Type B pancreatic cell (in vitro differentiated cells): ENCODE data around the gene RPS6KA5. TPM values are rescaled to one million over a fixed set of nuclear protein-coding genes. Genes with fewer than 3 reads are reported as not detected.

ENCODE experiments used
- DNase-seq: peaks from one replicate; pipeline ENCODE4 v3.0.0; 2021; ENCODE audit warnings: mixed read lengths; ENCODE audit not compliant: unreplicated experiment; ENCODE audit errors: extremely low spot score
- H3K27ac Mint-ChIP-seq: 2 replicates; pipeline ENCODE4 v1.8.0; 2021; ENCODE audit warnings: mild to moderate bottlenecking, mixed read lengths
- H3K27me3 Mint-ChIP-seq: 2 replicates; pipeline ENCODE4 v1.8.0; 2021; ENCODE audit warnings: mixed read lengths
- H3K36me3 Mint-ChIP-seq: 2 replicates; pipeline ENCODE4 v1.8.0; 2021; ENCODE audit warnings: mixed read lengths
- H3K4me1 Mint-ChIP-seq: one replicate; pipeline ENCODE4 v1.8.0; 2021; ENCODE audit warnings: mixed read lengths; ENCODE audit not compliant: unreplicated experiment
- H3K4me3 Mint-ChIP-seq: 2 replicates; pipeline ENCODE4 v1.8.0; 2021; ENCODE audit warnings: mild to moderate bottlenecking, mixed read lengths
- H3K9me3 Mint-ChIP-seq: 2 replicates; pipeline ENCODE4 v1.8.0; 2021; ENCODE audit warnings: mixed read lengths
- CTCF ChIP-seq: fragments of 200-600 bp; sonication (generic); conservative IDR thresholded peaks from 2 replicates; pipeline ENCODE4 v1.5.0; 2021; ENCODE audit warnings: antibody characterized with exemption, mild to moderate bottlenecking
- total RNA-seq: library from RNA; stranded (reverse); gene quantifications from 2 replicates; pipeline ENCODE4 v1.2.1, GENCODE V29; 2021; ENCODE audit warnings: low replicate concordance

Gene RPS6KA5
- total RNA-seq, 1 donor from 2014 or later, result 7.4 TPM

- no peaks in the 10 kb centered on the region for H3K9me3 Mint-ChIP-seq
- no peak for TF ChIP-seq CTCF
- peaks cover 9% of the 10 kb centered on the region for H3K36me3 Mint-ChIP-seq
- no peaks in the 10 kb centered on the region for H3K27me3 Mint-ChIP-seq
- no peak for DNase-seq
- H3K4me1 Mint-ChIP-seq, result peaks cover 9% of the 10 kb centered on the region
- H3K4me3 Mint-ChIP-seq, result no peak overlapping the region
- H3K27ac Mint-ChIP-seq, result peak overlapping the region; percentile 44
These were observed 61.1 kb downstream of the RPS6KA5 start for GRCh38 chr14:90999299-90999698.

GRCh38 chr14:90996967-90997366 is 63.5 kb downstream of the RPS6KA5 start:
- H3K4me3 Mint-ChIP-seq, result no peak overlapping the region
- no peak overlapping the region for H3K27ac Mint-ChIP-seq
- no peak for TF ChIP-seq CTCF
- peaks cover 17% of the 10 kb centered on the region for H3K36me3 Mint-ChIP-seq
- peaks cover 9% of the 10 kb centered on the region for H3K4me1 Mint-ChIP-seq
- DNase-seq, result no peak
- H3K27me3 Mint-ChIP-seq, result no peaks in the 10 kb centered on the region
- H3K9me3 Mint-ChIP-seq, result no peaks in the 10 kb centered on the region

GRCh38 chr14:90995785-90996184 is 64.7 kb downstream of the RPS6KA5 start:
- Mint-ChIP-seq H3K9me3 (no peaks in the 10 kb centered on the region), H3K4me3 (no peak overlapping the region), H3K27me3 (no peaks in the 10 kb centered on the region), H3K36me3 (peaks cover 21% of the 10 kb centered on the region), H3K27ac (no peak overlapping the region), H3K4me1 (peaks cover 9% of the 10 kb centered on the region)
- no peak for TF ChIP-seq CTCF
- DNase-seq, result no peak

GRCh38 chr14:90993792-90994191 is 66.6 kb downstream of the RPS6KA5 start:
- no peak overlapping the region for H3K27ac Mint-ChIP-seq
- H3K4me3 Mint-ChIP-seq, result no peak overlapping the region
- TF ChIP-seq CTCF, result no peak
- H3K4me1 Mint-ChIP-seq, result no peaks in the 10 kb centered on the region
- no peak for DNase-seq
- no peaks in the 10 kb centered on the region for H3K27me3 Mint-ChIP-seq
- H3K36me3 Mint-ChIP-seq, result peaks cover 18% of the 10 kb centered on the region
- no peaks in the 10 kb centered on the region for H3K9me3 Mint-ChIP-seq

- no peaks in the 10 kb centered on the region for H3K27me3 Mint-ChIP-seq
- no peak overlapping the region for H3K27ac Mint-ChIP-seq
- peaks cover 18% of the 10 kb centered on the region for H3K36me3 Mint-ChIP-seq
- H3K4me1 Mint-ChIP-seq, result no peaks in the 10 kb centered on the region
- no peak for TF ChIP-seq CTCF
- H3K4me3 Mint-ChIP-seq, result no peak overlapping the region
- DNase-seq, result no peak
- H3K9me3 Mint-ChIP-seq, result no peaks in the 10 kb centered on the region
These were observed 68.6 kb downstream of the RPS6KA5 start for GRCh38 chr14:90991690-90992443.
